IPS-18a (cell line): ENCODE results near the gene FAM24B.

Experiments
- H3K27ac ChIP-seq: one replicate; pipeline ENCODE4 v1.5.1; 2013; ENCODE audit warnings: low read length
- H3K27me3 ChIP-seq: one replicate; pipeline ENCODE4 v1.6.1; 2013; ENCODE audit warnings: mild to moderate bottlenecking, low read length; ENCODE audit not compliant: control insufficient read depth, insufficient read depth
- H3K36me3 ChIP-seq: one replicate; pipeline ENCODE4 v1.6.1; 2013; ENCODE audit warnings: low read depth, low read length; ENCODE audit not compliant: control insufficient read depth
- H3K4me1 ChIP-seq: one replicate; pipeline ENCODE4 v1.6.1; 2013; ENCODE audit warnings: low read depth, low read length; ENCODE audit not compliant: control insufficient read depth
- H3K4me3 ChIP-seq: one replicate; pipeline ENCODE4 v1.5.1; 2013; ENCODE audit warnings: low read length
- H3K9ac ChIP-seq: one replicate; pipeline ENCODE4 v1.6.1; 2013; ENCODE audit warnings: mild to moderate bottlenecking, low read length, moderate library complexity
- H3K9me3 ChIP-seq: one replicate; pipeline ENCODE4 v1.6.1; 2013; ENCODE audit warnings: low read depth, low read length; ENCODE audit not compliant: control insufficient read depth

Gene FAM24B

DNA sequence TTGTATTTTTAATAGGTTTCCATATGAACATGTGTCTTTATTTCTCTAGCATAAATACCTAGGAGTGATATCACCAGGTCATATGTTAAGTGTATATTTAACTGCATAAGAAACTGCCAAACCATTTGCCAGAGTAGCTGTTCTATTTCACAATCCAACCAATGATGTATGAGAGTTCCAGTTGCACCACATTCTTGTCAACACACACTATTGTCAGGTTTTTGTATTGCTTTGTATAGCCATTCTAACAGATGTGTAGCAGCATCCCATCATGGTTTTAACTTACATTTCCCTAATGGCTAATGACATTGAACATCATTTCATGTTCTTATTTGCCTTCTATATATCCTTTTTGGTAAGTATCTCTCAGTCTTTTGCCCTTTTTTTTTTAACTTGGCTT, 37.8 kb downstream of the FAM24B start:
- H3K4me1 ChIP-seq, result peaks cover 6% of the 10 kb centered on the region
- H3K9me3 ChIP-seq, result peaks cover 8% of the 10 kb centered on the region
- no peak overlapping the region for H3K4me3 ChIP-seq
- peaks cover 35% of the 10 kb centered on the region for H3K36me3 ChIP-seq
- H3K27me3 ChIP-seq, result no peaks in the 10 kb centered on the region
- H3K9ac ChIP-seq, result no peak overlapping the region
- H3K27ac ChIP-seq, result no peak overlapping the region

DNA sequence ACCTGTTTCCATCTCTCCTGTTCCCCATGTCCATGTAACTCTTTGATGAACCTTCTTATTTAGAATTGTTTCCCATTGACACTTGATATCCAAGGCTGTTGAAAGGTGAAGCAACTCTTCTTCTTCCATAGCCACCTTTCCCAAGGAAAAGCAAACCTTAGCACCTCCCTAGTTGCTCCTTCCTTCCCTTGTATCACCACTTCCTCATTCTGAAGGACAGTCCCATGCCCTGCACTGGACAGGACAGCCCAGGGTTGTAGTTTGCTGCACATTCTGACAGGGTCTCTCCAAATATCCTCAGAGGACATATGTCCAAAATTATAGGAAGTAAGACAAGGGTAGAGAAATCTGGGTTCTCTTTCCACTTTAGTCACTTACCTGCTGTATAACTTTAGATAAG, 39.9 kb downstream of the FAM24B start:
- Histone ChIP-seq H3K36me3 (peaks cover 54% of the 10 kb centered on the region), H3K4me3 (no peak overlapping the region), H3K27me3 (no peaks in the 10 kb centered on the region), H3K9me3 (peaks cover 8% of the 10 kb centered on the region), H3K27ac (no peak overlapping the region), H3K4me1 (no peaks in the 10 kb centered on the region), H3K9ac (no peak overlapping the region)

- Histone ChIP-seq H3K9me3 (peaks cover 8% of the 10 kb centered on the region), H3K36me3 (peaks cover 57% of the 10 kb centered on the region), H3K4me1 (no peaks in the 10 kb centered on the region), H3K27me3 (no peaks in the 10 kb centered on the region), H3K27ac (no peak overlapping the region), H3K9ac (no peak overlapping the region), H3K4me3 (no peak overlapping the region)
Measured at GRCh38 chr10:122838880-122839279, 40.5 kb downstream of the FAM24B start.

DNA sequence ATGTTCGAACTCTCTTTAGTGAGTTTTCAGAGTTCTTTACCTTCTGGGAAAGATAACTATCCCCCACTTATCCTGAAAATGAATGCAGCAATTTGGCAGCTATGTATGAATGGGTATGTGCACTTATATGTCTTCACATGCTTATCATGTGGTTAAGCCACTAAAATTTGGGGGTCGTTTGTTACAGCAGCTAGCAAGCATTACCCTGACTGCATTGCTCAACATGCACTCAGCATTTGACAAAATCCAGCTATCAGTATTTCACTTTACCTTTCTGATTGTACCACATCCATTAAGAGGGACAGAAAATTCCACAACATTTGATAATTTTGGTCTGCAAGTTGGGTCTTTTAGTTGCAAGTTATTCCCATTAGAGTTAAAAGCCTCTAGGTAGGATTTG, 43.5 kb downstream of the FAM24B start:
- Histone ChIP-seq H3K9ac (no peak overlapping the region), H3K9me3 (no peaks in the 10 kb centered on the region), H3K4me3 (no peak overlapping the region), H3K4me1 (no peaks in the 10 kb centered on the region), H3K36me3 (peaks cover 72% of the 10 kb centered on the region), H3K27me3 (no peaks in the 10 kb centered on the region), H3K27ac (no peak overlapping the region)

DNA sequence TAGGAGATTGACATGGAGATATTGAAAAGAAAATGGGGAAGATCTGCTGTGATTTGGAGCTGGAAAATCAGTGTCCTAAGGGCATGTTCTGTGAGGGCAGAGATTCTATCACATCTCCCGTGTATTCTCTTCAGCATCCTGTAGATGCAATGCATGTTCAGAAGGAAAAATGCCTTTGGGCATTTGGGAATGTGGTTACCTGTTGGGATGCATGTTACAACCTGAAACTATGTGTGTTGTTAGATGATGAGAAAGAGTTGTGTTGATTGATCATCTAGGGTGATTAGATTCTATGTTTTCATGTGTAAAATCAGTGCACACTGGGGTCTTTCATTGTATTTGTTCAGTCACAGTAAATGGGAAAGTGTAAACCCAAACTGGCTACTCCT, 48.4 kb downstream of the FAM24B start:
- Histone ChIP-seq H3K9me3 (no peaks in the 10 kb centered on the region), H3K4me3 (no peak overlapping the region), H3K27ac (no peak overlapping the region), H3K9ac (no peak overlapping the region), H3K4me1 (no peaks in the 10 kb centered on the region), H3K36me3 (peaks cover 34% of the 10 kb centered on the region), H3K27me3 (no peaks in the 10 kb centered on the region)

DNA sequence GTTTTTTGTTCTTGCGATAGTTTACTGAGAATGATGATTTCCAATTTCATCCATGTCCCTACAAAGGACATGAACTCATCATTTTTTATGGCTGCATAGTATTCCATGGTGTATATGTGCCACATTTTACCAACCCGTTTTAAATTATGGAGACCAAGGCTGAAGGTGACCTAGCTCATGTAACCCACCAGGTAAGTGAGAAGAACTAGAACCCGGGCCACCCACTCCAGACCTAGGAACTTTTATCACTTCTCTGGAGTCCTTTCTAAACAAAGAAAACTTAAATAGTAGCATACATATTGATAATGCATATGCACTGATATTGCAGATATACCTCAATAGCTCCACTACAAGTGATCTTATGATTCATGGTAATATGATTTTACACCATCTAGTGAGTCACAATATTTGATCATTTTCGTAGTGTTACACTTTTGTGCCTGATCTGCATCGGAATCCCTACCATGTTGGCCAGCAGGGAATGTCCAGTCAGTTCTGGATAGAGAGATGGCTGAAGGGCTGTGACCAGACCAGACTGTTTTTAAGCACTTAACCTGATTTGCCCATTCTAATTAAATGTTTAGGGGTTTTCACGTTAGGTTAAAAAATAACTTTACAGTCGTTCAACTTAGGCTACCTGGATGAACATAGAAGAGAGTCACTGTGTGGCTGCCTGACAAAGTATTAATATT, 49.0 kb downstream of the FAM24B start:
- no peaks in the 10 kb centered on the region for H3K27me3 ChIP-seq
- H3K27ac ChIP-seq, result no peak overlapping the region
- no peak overlapping the region for H3K9ac ChIP-seq
- H3K9me3 ChIP-seq, result no peaks in the 10 kb centered on the region
- H3K4me3 ChIP-seq, result no peak overlapping the region
- H3K4me1 ChIP-seq, result no peaks in the 10 kb centered on the region
- H3K36me3 ChIP-seq, result peaks cover 29% of the 10 kb centered on the region

GRCh38 chr10:122829454-122829853, 49.9 kb downstream of the FAM24B start:
- no peak overlapping the region for H3K27ac ChIP-seq
- no peak overlapping the region for H3K9ac ChIP-seq
- H3K27me3 ChIP-seq, result no peaks in the 10 kb centered on the region
- no peaks in the 10 kb centered on the region for H3K4me1 ChIP-seq
- no peaks in the 10 kb centered on the region for H3K9me3 ChIP-seq
- no peak overlapping the region for H3K4me3 ChIP-seq
- peaks cover 22% of the 10 kb centered on the region for H3K36me3 ChIP-seq

- H3K27me3 ChIP-seq, result no peaks in the 10 kb centered on the region
- no peaks in the 10 kb centered on the region for H3K9me3 ChIP-seq
- peaks cover 18% of the 10 kb centered on the region for H3K36me3 ChIP-seq
- no peaks in the 10 kb centered on the region for H3K4me1 ChIP-seq
- H3K27ac ChIP-seq, result no peak overlapping the region
- H3K4me3 ChIP-seq, result no peak overlapping the region
- no peak overlapping the region for H3K9ac ChIP-seq
Measured at GRCh38 chr10:122828716-122829255, 50.6 kb downstream of the FAM24B start.

- no peak overlapping the region for H3K9ac ChIP-seq
- H3K4me3 ChIP-seq, result no peak overlapping the region
- H3K36me3 ChIP-seq, result peaks cover 5% of the 10 kb centered on the region
- no peaks in the 10 kb centered on the region for H3K27me3 ChIP-seq
- H3K4me1 ChIP-seq, result no peaks in the 10 kb centered on the region
- H3K27ac ChIP-seq, result no peak overlapping the region
- no peaks in the 10 kb centered on the region for H3K9me3 ChIP-seq
Measured at GRCh38 chr10:122827302-122827701, 52.1 kb downstream of the FAM24B start.

- H3K4me3 ChIP-seq, result no peak overlapping the region
- H3K36me3 ChIP-seq, result no peaks in the 10 kb centered on the region
- H3K27ac ChIP-seq, result no peak overlapping the region
- H3K27me3 ChIP-seq, result no peaks in the 10 kb centered on the region
- H3K9ac ChIP-seq, result no peak overlapping the region
- H3K9me3 ChIP-seq, result no peaks in the 10 kb centered on the region
- no peaks in the 10 kb centered on the region for H3K4me1 ChIP-seq
Measured at GRCh38 chr10:122822973-122823690, 56.2 kb downstream of the FAM24B start.

DNA sequence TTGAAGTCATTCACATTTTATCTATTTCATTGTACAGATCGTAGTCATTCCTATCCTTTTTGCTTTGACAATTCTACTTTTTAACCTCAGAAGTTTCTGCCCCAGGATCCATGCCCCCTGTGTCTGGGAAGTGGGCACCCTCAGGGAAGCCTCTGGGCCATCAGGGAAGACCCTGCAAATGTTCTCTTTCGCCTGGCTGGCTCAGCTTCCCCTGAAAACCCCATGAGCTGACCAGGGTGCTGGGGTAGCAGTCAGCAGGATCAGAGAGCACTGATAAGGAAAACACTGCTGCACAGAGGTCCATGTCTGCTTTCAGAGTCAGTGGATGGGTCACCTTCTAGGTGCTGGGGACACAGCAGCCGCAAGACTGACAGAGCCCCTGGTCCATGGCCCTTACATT, 57.6 kb downstream of the FAM24B start:
- Histone ChIP-seq H3K4me1 (no peaks in the 10 kb centered on the region), H3K9ac (no peak overlapping the region), H3K4me3 (no peak overlapping the region), H3K9me3 (no peaks in the 10 kb centered on the region), H3K27ac (no peak overlapping the region), H3K36me3 (no peaks in the 10 kb centered on the region), H3K27me3 (no peaks in the 10 kb centered on the region)

- H3K4me1 ChIP-seq, result no peaks in the 10 kb centered on the region
- H3K27me3 ChIP-seq, result no peaks in the 10 kb centered on the region
- no peaks in the 10 kb centered on the region for H3K36me3 ChIP-seq
Measured at GRCh38 chr10:122815458-122815857, 63.9 kb downstream of the FAM24B start.

More at GRCh38 chr10:122815458-122815857, 63.9 kb downstream of the FAM24B start:
- no peak overlapping the region for H3K27ac ChIP-seq
- no peak overlapping the region for H3K4me3 ChIP-seq
- no peaks in the 10 kb centered on the region for H3K9me3 ChIP-seq
- no peak overlapping the region for H3K9ac ChIP-seq
